ENCODE data around the gene RAB29. TPM values are rescaled to one million over a fixed set of nuclear protein-coding genes. Genes with fewer than 3 reads are reported as not detected.

RAB29 gene
- total RNA-seq, 1 experiment from 2014 or later = 15.1 TPM

- no peaks in the 10 kb centered on the region for H3K27me3 ChIP-seq (ENCODE audit: control insufficient read depth, insufficient read depth, low read length)
- H3K9me3 ChIP-seq (ENCODE audit: control insufficient read depth, insufficient read depth, low read depth, low read length) = no peaks in the 10 kb centered on the region
- POLR2A ChIA-PET = no interaction called here
- no TSS peak for BruUV-seq (replicated peaks)
- no peaks in the 10 kb centered on the region for H3K4me1 ChIP-seq (ENCODE audit: control insufficient read depth, insufficient read depth, low read length)
- in situ Hi-C loops (cut with HindIII; ENCODE audit: low pct_unique_long_range_greater_than_20kb, low sequenced_read_pairs) = no loop called here
- CTCF ChIA-PET = no interaction called here
- H3K4me3 ChIP-seq (ENCODE audit: low read depth in 2 of 2, low read length in 2 of 2) = no peak overlapping the region
- intact Hi-C loops (cut with micrococcal nuclease; ENCODE audit: unreplicated experiment) = loop anchor here (5.0 kb wide), 1 partner anchor 308 kb away; no protein-coding TSS in a partner anchor
- ATAC-seq (no peak), DNase-seq (ENCODE audit: low read depth, low spot score) (no peak)
- H3K27ac ChIP-seq (ENCODE audit: low read length) = no peak overlapping the region
- peaks cover 4% of the 10 kb centered on the region; the same call in 1 of the 2 replicates for H3K36me3 ChIP-seq (ENCODE audit: control insufficient read depth, insufficient read depth, low read length)
- no peak for TF ChIP-seq POLR2AphosphoS5 (IDR thresholded peaks at IDR 0.05; ENCODE audit: low read depth, low read length)
- no peak for TF ChIP-seq TCF7L2 (IDR thresholded peaks at IDR 0.05; ENCODE audit: low read depth, low read length)
- no peak for TF ChIP-seq REST (IDR thresholded peaks at IDR 0.05; ENCODE audit: insufficient read depth in 1 of 2, low read depth in 2 of 2, low read length in 1 of 2)
- TF ChIP-seq SIN3A (IDR thresholded peaks at IDR 0.05; ENCODE audit: borderline replicate concordance, insufficient read depth, low read depth, low read length) = no peak
- no peak for TF ChIP-seq CTCF (IDR thresholded peaks at IDR 0.05)
Observed at GRCh38 chr1:205794011-205794730, 18.9 kb upstream of the RAB29 start.

- Histone ChIP-seq H3K4me3 (ENCODE audit: low read depth in 2 of 2, low read length in 2 of 2) (no peak overlapping the region), H3K36me3 (ENCODE audit: control insufficient read depth, insufficient read depth, low read length) (peaks cover 4% of the 10 kb centered on the region; the same call in 1 of the 2 replicates), H3K4me1 (ENCODE audit: control insufficient read depth, insufficient read depth, low read length) (no peaks in the 10 kb centered on the region), H3K9me3 (ENCODE audit: control insufficient read depth, insufficient read depth, low read depth, low read length) (no peaks in the 10 kb centered on the region), H3K27me3 (ENCODE audit: control insufficient read depth, insufficient read depth, low read length) (no peaks in the 10 kb centered on the region), H3K27ac (ENCODE audit: low read length) (no peak overlapping the region)
- DNase-seq (ENCODE audit: low read depth, low spot score) (no peak), ATAC-seq (no peak)
- in situ Hi-C loops (cut with HindIII; ENCODE audit: low pct_unique_long_range_greater_than_20kb, low sequenced_read_pairs) = no loop called here
- ChIA-PET CTCF (interaction anchor here (1.2 to 2.0 kb wide), 3 partner anchors 114 to 339 kb away, joined by 3 to 10 read pairs (median 5); no protein-coding TSS in a partner anchor), POLR2A (no interaction called here)
- TF ChIP-seq REST (IDR thresholded peaks at IDR 0.05; ENCODE audit: insufficient read depth in 1 of 2, low read depth in 2 of 2, low read length in 1 of 2) = no peak
- TF ChIP-seq TCF7L2 (IDR thresholded peaks at IDR 0.05; ENCODE audit: low read depth, low read length) = no peak
- no peak for TF ChIP-seq CTCF (IDR thresholded peaks at IDR 0.05)
- no peak for TF ChIP-seq POLR2AphosphoS5 (IDR thresholded peaks at IDR 0.05; ENCODE audit: low read depth, low read length)
- TF ChIP-seq SIN3A (IDR thresholded peaks at IDR 0.05; ENCODE audit: borderline replicate concordance, insufficient read depth, low read depth, low read length) = no peak
- no TSS peak for BruUV-seq (replicated peaks)
- intact Hi-C loops (cut with micrococcal nuclease; ENCODE audit: unreplicated experiment) = loop anchor here (5.0 kb wide), 1 partner anchor 309 kb away; no protein-coding TSS in a partner anchor
Observed at GRCh38 chr1:205792961-205793673, 17.8 kb upstream of the RAB29 start.
